GM18861 (cell line): ENCODE data around the gene CSTF1.
"Not testable (repeated sequence)": the region's sequence is repeated elsewhere in the genome, so short reads cannot be mapped to it uniquely, and the experiment has no call there.

Experiments
- ATAC-seq: cut with Tn5 transposase; IDR thresholded peaks from one replicate; pipeline ENCODE4 v1.9.1; 2021; ENCODE audit not compliant: unreplicated experiment

CSTF1 gene

GRCh38 chr20:56403465-56403864, 11.0 kb downstream of the CSTF1 start:
- ATAC-seq = no peak

GRCh38 chr20:56405356-56405755, 12.9 kb downstream of the CSTF1 start:
- ATAC-seq = not testable (repeated sequence)

- no peak for ATAC-seq
These were observed 14.5 kb downstream of the CSTF1 start for GRCh38 chr20:56406910-56407309.

GRCh38 chr20:56409521-56409920, 17.1 kb downstream of the CSTF1 start:
- ATAC-seq = no peak

- ATAC-seq = no peak
These were observed 17.5 kb downstream of the CSTF1 start for GRCh38 chr20:56409956-56410355.

GRCh38 chr20:56411287-56411686, 18.8 kb downstream of the CSTF1 start:
- not testable (repeated sequence) for ATAC-seq

- ATAC-seq = peak; percentile 71
These were observed 19.5 kb downstream of the CSTF1 start, which contains the start of gene CASS4 for GRCh38 chr20:56411759-56412472. Gene CASS4, plus strand, starts transcription at chr20:56412260. Its CDS starts 199 bp downstream, at chr20:56412459.

- no peak for ATAC-seq
These were observed 20.0 kb downstream of the CSTF1 start for GRCh38 chr20:56412473-56412790.

- ATAC-seq = no peak
These were observed 20.5 kb downstream of the CSTF1 start for GRCh38 chr20:56412949-56413348.

GRCh38 chr20:56414842-56415765, 22.7 kb downstream of the CSTF1 start:
- no peak for ATAC-seq

- ATAC-seq = no peak
These were observed 25.0 kb downstream of the CSTF1 start for GRCh38 chr20:56417402-56417801.

- ATAC-seq = no peak
These were observed 25.5 kb downstream of the CSTF1 start for GRCh38 chr20:56417911-56418310.

- no peak for ATAC-seq
These were observed 26.0 kb downstream of the CSTF1 start for GRCh38 chr20:56418385-56418861.

GRCh38 chr20:56420028-56420427, 27.6 kb downstream of the CSTF1 start:
- ATAC-seq = no peak

GRCh38 chr20:56420940-56421688, 28.7 kb downstream of the CSTF1 start:
- no peak for ATAC-seq

GRCh38 chr20:56422076-56422823, 29.8 kb downstream of the CSTF1 start:
- ATAC-seq = no peak

- no peak for ATAC-seq
These were observed 30.4 kb downstream of the CSTF1 start for GRCh38 chr20:56422824-56423189.

- ATAC-seq = no peak
These were observed 30.8 kb downstream of the CSTF1 start for GRCh38 chr20:56423211-56423610.

GRCh38 chr20:56423886-56424285, 31.4 kb downstream of the CSTF1 start:
- ATAC-seq = no peak

- ATAC-seq = no peak
These were observed 32.5 kb downstream of the CSTF1 start for GRCh38 chr20:56424931-56425330.

- ATAC-seq = no peak
These were observed 33.6 kb downstream of the CSTF1 start for GRCh38 chr20:56426026-56426425.
